Effector CD8-positive, alpha-beta T cell (primary cell): ENCODE measurements around the gene YEATS2.
A peak's percentile ranks its signal among the peaks of the same experiment; 100 is the strongest.
"Not testable (repeated sequence)": the region's sequence is repeated elsewhere in the genome, so short reads cannot be mapped to it uniquely, and the experiment has no call there.

Experiments used
- DNase-seq: peaks from one replicate; lab custom pipeline; 2025; lab: John Stamatoyannopoulos, UW

Gene YEATS2

DNA sequence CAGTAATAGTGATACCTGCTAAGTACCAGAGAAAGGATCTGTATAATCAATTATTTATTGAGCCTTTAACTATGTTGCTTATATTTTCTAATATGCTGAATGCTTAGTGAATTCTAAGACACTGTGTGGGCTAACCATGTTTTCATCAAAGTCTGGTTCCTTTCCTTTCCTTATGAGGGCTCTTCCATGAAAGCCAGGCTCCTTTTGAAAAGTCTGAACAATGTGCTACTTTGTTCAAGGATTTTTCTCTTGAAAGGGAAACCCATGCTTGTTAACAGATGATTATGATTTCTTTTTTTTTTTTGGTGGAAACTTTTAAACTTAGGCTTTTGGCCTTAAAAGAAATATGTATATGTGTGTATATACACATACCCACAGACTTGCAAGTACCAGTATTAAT, 17.0 kb downstream of the YEATS2 start:
- no peak for DNase-seq

DNA sequence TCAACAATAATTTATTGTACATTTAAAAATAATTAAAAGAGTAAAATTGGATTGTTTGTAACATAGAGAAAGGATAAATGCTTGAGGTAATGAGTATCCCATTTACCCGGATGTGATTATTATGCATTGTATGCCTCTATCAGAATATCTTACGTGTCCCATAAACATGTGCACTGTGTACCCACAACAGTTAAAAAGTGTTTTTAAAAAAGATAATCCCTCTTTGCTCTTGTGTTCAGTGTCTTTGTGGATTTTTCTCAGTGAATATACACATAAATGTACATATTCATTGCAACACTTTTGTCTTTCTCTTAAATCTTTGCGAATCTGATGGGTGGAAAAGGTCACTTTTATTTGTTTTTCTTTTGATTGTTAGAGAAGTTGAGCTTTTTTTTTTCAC, 20.4 kb downstream of the YEATS2 start:
- no peak for DNase-seq

DNA sequence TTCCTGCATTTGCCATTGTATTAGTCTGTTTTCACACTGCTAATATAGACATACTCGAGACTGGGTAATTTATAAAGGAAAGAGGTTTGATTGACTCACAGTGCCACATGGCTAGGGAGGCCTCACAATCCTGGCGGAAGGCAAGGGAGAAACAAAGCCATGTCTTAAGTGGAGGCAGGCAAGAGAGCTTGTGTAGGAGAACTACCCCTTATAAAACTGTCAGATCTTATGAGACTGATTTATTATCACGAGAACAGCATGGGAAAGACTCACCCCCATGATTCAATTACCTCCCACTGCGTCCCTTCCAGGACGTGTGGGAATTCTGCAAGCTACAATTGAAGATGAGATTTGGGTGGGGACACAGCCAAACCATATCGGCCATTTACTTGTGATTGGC, 27.8 kb downstream of the YEATS2 start:
- no peak for DNase-seq

DNA sequence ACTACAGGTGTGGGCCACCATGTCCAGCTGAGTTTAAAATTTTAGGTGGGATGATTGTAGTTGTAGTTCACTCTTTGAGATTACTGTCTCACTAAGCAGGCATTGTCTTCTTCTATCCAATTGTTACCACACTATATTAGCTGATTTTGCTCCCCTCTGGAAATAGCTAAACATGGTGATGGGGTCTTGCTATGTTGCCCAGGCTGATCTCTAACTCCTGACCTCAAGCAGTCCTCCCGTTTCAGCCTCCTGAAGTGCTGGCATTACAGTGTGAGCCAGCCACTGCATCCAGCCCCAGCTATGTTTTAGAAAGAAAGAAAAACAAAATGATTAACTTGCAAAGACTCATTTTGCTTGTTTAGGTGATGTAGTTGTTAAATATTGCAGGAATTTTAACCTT, 30.6 kb downstream of the YEATS2 start:
- no peak for DNase-seq

DNA sequence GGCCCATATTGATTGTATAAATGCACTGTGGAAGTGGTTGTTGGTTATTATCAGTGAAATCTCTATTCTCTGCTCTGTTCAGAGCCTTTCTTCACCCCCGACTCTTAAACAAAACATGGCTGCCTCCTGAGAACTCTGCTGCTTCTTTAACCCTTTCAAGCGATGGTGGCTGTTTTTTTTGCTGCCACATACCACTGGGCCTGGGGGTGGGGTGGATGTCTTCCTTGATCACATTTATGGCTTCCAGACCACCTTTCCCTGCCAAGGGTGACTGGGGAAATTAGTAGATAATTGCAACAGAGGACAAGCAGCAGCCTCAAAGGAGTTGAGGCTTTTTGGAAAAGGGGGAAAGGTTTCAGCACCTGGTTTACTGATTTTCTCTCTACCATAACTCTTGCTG, 32.8 kb downstream of the YEATS2 start:
- DNase-seq: no peak

DNA sequence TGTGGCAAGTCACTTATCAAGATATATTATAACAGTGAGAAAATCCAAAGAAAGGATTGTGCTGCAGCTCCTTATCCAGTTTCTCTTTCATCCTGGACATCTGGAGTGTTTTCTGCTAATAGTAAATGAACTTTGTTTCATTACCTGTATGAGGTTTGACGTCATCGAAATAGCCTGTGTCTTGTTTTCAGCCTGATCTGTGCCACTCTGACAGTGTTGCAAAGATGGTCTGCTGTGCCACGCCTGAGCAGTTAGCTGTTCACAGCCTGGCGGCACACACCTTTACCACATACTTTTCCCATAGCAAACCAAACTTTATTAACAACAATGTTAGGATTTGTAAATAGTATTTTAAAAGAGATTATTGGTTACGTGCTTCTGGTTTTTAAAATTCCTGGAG, 34.0 kb downstream of the YEATS2 start:
- no peak for DNase-seq

DNA sequence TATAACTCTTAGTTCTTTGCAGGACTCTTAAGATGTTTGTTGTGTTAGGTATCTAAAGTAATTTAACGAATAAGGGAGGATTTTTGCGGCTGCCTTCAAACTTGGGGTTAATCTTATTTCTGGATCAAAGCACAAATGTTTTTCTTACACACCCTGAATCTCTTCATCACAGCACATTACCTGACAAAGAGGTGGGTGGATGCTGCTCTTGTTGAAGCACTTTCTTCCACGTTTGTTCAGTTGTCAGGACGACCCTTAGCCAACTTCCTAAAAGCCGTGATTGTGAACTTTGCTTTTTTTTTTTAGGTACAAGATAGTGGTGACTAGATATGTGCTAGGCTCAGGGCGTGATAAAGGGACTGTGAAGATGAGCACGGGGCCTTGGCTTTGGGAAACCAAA, 36.0 kb downstream of the YEATS2 start:
- no peak for DNase-seq

DNA sequence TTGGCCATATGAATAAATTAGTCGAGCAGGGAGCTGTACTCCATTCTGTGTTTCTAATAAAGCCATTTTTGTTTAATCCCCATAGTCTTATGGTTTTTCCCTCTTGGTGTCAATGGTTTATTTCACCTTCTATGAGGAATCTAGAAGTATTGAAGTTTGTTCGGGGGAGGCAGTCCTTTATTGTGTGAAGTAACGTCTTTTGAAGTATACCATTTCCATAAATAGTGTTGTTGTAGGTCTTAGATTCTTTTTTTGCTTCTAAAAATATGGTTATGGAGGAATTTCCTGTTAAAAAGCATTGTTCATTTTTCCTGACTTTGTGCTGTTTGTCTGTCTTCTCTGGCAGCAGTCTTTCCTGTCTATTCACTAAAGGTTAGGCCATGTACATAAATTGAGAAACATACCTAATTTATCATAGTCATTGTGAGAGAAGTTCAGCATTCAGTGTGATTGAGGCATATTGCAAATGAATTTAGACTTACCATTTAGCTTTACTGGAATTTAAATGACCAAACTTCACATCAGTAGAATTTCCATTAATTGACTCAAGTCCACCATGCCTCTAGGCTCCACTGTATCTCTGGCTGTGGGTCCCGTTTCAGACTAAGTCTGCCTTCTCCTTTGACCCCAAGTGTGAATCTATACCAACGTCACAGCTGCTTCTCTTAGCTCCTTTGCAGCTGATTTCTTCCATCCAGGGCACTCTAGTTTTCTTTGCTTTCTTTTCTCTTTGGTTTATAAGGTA, 37.3 kb downstream of the YEATS2 start:
- no peak for DNase-seq

DNA sequence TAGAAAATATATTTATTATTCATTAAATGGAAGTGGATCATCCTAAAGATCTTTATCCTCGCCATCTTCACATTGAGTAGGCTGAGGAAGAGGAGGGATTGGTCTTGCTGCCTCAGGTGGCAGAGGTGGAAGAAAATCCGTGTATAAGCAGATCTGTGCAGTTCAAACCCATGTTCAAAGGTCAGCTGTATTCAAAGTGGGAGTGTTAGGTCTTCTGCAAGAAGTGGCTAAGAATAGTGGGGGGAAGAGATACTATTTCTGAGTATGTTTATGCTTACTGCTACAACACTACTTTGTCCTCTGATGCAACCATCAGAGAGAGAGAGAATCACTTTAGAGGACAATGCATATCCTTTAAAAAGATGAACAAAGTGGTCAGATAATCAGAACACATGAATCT, 39.5 kb downstream of the YEATS2 start:
- no peak for DNase-seq

DNA sequence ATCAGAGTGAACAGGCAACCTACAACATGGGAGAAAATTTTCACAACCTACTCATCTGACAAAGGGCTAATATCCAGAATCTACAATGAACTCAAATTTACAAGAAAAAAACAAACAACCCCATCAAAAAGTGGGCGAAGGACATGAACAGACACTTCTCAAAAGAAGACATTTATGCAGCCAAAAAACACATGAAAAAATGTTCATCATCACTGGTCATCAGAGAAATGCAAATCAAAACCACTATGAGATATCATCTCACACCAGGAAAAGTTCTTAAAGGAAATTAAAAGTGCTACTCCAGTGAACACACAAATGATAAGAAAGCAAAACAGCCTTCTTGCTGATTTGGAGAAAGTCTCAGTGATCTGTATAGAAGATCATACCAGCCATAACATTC, 42.6 kb downstream of the YEATS2 start:
- not testable (repeated sequence) for DNase-seq

DNA sequence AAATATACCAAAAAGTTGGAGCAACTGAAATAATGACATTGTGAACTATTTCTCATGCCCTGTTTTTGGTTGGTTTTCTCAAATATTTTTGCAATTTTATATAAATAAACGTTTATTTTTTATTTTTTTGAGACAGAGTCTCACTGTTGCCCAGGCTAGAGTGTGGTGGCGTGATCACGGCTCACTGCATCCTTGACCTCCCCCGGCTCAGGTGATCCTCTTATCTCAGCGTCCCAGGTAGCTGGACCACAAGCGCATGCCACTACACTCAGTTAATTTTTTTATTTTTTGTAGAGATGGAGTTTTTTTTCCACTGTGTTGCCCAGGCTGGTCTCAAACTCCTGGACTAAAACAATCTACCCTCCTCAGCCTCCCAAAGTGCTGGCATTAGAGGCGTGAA, 45.6 kb downstream of the YEATS2 start:
- DNase-seq: no peak

DNA sequence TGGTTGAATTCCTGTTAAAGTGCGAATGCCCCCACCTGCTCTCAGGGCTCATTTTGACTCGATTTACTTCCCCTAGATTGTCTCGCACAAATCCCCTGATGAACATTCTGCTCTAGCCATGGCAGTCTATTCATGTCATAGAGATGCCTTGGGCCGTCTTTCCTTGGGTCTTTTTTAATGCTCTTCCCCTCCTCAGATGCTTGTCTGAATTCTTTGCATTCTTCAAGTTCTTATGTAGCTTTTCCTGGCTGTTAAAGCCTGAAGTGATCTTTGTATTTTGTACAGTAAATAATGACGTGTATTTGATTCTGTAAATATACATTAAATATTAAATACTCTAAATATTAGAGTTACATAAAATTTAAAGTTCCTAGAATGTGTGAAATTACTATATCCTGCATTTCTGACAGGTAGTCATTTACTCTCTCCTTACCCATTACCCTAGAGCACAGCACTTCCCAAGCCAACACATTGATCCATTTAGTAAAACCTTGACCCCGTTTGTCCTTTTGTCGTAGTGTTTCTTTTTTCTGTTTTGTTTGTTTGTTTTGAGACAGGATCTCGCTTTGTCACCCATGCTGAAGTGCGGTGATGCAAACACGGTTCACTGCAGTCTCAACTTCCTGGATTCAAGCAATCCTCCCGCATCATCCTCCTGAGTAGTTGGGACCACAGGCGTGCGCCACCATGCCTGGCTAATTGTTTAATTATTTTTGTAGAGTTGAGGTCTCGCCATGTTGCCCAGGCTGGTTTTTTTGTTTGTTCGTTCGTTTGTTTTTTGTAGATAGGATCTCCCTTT, 47.9 kb downstream of the YEATS2 start:
- no peak for DNase-seq

DNA sequence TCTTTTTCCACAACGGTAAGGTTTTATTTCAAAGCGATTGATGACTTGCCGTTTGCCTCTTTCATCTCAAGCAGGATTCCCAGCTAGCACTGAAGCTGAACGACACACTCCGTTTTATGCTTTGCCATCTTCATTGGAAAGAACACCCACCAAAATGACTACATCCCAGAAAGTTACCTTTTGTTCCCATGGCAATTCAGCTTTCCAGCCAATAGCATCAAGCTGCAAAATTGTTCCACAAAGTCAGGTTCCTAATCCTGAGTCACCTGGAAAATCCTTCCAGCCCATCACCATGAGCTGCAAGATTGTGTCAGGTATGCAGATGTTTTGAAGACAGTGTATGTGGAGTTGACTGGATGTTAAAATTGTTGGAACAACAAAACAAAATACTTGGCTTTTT, 56.5 kb downstream of the YEATS2 start:
- DNase-seq: no peak

DNA sequence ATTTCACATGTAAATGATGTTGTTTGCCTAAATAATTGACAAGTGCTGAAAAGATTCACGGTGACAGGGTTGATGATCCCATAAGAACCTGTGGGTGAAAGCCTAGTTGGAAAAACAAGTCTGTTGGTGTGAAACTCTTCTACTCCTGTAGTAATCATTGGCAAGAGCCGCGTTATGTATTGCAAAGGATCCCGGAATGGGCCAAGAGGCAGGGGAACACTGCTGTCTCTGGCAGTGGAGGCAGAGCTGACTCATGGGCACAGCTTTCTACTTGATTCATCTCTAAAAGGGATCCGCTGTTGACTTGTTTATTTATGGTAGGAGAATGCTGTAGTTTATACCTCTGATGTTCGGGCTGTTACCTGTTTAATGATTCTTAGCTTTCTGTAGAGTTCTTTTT, 64.7 kb downstream of the YEATS2 start:
- no peak for DNase-seq

DNA sequence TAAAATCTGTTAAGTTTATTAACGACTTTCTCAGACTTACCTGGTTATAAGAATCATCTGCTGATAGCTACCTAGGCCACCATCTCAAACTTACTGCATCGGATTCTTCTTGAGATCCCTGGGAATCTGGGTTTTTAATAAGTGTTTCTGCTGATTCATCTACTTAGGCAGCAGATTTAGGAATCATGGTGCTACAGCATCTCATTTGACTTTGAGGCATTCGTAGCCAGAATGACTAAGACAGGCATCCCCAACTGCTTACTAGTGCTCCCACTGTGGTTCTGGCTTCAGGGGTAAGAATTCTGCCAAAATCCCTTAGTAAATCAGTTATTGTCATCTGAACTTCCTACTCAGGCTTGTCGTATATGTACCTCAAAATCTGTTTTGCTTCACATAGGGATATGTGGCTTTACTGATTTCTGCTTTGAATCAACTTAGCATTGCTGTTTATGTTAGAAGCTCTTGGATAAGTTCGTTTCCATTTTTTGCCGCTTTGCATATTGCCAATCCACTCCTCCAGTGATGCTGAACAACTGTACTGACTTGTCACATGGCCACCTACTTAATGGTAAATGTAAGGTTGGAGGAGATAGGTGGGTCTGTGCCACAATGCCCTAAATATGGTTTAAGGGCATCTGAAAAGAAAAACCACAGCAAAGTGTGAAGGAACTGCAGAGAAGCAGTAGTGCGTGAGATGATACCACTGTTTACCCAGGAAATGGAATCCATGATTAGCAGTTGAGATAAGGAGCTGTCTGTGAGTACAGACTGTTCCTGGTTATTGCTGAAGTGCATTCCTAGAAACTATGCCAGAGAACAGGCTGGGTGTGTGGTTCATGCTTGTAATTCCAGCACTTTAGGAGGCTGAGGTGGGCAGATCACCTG, 67.5 kb downstream of the YEATS2 start:
- DNase-seq: no peak

DNA sequence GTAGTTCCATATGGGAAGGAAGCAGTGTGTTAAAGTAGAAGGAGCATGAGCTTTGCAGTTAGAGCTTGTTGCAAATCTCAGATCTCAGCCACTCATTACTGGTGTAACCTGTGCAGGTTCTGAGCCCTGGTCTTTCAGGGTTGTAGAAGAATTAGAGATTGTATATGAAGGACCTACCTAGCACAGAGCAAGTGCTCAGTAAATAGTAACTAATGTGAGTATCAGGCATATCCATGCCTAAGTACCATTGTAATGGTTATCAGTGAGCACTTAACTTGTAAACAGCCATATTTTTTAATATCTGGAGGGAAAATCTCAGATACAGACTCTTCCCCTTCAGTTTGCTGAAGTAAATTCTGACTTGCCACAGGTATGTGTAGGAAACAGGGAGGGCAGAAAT, 68.5 kb downstream of the YEATS2 start:
- no peak for DNase-seq

DNA sequence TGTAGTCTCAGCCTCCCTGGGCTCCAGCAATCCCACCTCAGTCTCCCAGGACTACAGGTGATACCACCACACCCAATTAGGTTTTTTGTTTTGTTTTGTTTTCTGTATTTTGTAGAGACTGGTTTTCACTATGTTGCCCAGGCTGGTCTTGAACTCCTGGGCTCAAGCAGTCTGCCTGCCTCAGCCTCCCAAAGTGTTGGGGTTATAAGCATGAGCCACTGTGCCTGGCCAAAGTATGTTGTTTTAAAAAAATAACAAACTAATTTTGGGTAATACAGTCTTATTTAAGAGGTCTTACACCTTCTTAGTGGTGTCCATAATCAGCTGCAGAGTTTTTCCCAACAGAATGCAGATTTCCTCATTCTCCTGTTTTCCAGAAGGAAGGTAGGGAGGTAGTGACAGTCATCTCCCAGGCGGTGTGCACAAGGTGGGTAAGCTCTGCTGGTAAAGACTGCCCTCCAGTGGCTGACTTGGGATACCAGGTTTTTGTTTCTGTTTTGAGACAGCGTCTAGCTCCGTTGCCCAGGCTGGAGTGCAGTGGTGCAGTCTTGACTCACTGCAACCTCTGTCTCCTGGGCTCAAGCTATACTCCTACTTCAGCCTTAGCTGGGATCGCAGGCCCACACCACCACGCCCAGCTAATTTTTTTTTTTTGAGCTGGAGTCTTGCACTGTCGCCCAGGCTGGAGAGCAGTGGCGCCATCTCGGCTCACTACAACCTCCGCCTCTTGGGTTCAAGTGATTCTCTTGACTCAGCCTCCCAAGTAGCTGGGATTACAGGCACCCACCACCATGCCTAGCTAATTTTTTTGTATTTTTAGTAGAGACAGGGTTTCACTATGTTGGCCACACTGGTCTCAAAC, 69.4 kb downstream of the YEATS2 start:
- peak; percentile 51 for DNase-seq

DNA sequence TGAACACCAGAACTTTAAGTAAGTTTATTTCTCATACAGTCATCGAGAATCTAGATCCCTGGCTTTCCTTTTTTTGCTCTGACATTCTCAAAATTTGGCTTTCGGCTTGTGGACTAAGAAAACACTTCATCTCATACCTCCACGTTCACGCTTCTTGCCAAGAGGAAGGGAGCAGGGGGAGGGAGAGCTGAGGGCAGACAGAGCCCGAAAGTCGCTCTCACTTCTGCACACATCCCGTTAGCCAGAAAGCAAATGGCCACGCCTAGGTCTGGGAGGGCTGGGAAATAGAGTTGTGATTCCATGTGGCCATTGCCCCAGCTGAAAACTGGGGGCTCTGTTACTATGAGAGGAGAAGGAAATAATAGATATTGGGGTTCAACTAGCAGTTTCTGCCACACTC, 70.5 kb downstream of the YEATS2 start:
- DNase-seq: no peak

DNA sequence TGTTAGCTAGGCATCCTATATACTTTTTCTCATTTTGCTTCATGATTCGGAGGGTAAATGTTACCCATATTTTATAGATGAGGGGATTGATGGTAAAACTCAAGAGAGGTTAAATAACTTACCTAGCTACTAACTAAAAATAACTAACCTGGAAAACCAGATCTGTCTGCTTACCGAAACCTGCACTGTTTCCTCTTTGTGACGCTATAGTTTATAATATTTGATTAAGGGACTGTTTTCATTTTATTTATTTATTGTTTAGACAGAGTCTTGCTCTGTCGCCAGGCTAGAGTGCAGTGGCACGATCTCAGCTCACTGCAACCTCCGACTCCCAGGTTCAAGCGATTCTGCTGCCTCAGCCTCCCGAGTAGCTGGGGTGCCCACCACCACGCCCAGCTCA, 71.9 kb downstream of the YEATS2 start:
- DNase-seq: no peak

DNA sequence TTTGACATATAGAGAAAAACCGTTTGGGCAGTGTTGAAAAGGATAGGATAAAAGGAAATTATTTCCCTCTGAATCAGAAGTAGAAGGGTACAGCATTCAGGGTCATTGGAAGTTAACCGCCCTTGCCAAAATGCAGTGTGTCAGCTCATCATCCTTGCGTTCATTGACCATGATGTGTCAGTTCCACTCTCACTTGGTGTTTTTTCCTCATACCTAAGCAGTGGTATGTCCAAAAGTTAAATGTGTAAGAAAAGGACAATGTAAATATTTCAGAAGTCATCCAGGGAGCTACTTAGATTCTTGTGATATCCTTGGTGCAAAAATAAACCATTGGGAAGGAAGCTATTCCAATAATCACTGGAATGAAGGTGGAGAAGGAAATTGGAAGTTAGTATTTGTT, 77.0 kb downstream of the YEATS2 start:
- no peak for DNase-seq

DNA sequence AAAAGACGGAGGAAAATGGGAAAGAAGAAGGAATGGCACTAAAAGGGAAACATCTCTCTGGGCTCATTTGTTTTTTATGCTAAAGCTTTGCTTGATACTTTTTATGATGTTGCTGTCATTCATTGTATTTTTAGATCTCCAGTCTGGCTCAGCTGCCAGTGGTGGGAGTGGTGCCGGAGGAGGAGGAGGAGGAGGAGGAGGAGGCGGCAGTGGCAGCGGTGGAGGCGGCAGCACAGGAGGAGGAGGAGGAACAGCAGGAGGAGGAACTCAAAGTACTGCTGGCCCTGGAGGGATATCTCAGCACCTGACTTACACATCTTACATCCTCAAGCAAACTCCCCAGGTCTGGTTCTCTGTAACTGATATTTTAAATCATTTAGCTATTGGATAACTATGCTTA, 78.2 kb downstream of the YEATS2 start:
- DNase-seq: no peak

DNA sequence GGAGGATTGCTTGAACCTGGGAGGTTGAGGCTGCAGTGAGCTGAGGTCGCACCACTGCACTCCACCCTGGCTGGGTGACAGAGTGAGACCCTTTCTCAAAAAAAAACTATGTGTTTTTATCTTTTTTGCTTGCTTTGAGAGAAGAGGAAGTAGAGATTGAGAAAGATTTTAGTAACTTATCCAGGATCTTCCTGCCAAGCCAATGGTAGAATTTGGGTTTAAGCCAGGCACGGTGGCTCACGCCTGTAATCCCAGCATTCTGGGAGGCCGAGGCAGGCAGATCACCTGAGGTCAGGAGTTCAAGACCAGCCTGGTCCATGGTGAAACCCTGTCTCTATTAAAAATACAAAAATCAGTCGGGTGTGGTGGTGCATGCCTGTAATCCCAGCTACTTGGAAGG, 78.9 kb downstream of the YEATS2 start:
- not testable (repeated sequence) for DNase-seq
